ENCODE measurements around the gene SH3TC2.

DNA sequence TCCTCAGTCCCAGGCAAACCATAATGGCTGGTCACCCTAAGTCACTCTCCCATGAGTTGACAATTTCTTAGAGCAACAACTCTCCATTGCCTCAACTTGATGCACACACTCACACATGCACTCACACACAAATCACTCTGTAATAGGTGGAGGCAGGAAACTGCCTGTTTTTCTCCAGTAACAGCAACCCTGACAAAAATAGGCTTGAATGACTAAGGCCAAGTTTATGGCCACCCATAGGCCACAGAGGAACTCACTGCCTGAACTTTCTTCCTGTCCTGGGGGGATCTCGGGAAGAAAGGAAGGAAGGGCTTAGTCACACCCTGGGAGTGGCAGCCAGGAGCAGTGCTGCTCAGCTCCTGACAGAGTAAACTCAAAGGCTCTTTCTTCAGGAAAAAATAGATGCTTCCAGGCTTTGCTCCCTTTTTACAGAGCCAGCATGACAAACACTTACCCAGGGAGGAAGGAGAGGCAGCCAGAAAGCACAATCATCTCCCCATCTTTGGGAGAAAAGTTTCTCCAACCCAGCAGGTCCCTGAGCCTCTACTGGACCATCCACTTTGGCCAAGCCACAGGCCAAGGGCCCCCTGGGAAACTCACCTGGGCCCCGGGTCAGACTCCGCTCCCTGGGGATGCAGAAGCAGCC is 368 bp downstream of the SH3TC2 start:
- no peak for TF ChIP-seq POLR2AphosphoS5 (IDR thresholded peaks at IDR 0.05; ENCODE audit: low read depth, low read length)
- no peak for TF ChIP-seq TAF1 (IDR thresholded peaks at IDR 0.05; ENCODE audit: borderline replicate concordance, insufficient read depth, low read length)
- TF ChIP-seq, protein P1, sequence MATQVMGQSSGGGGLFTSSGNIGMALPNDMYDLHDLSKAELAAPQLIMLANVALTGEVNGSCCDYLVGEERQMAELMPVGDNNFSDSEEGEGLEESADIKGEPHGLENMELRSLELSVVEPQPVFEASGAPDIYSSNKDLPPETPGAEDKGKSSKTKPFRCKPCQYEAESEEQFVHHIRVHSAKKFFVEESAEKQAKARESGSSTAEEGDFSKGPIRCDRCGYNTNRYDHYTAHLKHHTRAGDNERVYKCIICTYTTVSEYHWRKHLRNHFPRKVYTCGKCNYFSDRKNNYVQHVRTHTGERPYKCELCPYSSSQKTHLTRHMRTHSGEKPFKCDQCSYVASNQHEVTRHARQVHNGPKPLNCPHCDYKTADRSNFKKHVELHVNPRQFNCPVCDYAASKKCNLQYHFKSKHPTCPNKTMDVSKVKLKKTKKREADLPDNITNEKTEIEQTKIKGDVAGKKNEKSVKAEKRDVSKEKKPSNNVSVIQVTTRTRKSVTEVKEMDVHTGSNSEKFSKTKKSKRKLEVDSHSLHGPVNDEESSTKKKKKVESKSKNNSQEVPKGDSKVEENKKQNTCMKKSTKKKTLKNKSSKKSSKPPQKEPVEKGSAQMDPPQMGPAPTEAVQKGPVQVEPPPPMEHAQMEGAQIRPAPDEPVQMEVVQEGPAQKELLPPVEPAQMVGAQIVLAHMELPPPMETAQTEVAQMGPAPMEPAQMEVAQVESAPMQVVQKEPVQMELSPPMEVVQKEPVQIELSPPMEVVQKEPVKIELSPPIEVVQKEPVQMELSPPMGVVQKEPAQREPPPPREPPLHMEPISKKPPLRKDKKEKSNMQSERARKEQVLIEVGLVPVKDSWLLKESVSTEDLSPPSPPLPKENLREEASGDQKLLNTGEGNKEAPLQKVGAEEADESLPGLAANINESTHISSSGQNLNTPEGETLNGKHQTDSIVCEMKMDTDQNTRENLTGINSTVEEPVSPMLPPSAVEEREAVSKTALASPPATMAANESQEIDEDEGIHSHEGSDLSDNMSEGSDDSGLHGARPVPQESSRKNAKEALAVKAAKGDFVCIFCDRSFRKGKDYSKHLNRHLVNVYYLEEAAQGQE (IDR thresholded peaks at IDR 0.05; ENCODE audit: insufficient read depth in 1 of 2, low read depth in 2 of 2, low read length in 2 of 2), result no peak

Measured in PFSK-1 (cell line).